ENCODE data around the gene HIGD2A.
"Not testable (repeated sequence)": the region's sequence is repeated elsewhere in the genome, so short reads cannot be mapped to it uniquely, and the experiment has no call there.

Gene HIGD2A

DNA sequence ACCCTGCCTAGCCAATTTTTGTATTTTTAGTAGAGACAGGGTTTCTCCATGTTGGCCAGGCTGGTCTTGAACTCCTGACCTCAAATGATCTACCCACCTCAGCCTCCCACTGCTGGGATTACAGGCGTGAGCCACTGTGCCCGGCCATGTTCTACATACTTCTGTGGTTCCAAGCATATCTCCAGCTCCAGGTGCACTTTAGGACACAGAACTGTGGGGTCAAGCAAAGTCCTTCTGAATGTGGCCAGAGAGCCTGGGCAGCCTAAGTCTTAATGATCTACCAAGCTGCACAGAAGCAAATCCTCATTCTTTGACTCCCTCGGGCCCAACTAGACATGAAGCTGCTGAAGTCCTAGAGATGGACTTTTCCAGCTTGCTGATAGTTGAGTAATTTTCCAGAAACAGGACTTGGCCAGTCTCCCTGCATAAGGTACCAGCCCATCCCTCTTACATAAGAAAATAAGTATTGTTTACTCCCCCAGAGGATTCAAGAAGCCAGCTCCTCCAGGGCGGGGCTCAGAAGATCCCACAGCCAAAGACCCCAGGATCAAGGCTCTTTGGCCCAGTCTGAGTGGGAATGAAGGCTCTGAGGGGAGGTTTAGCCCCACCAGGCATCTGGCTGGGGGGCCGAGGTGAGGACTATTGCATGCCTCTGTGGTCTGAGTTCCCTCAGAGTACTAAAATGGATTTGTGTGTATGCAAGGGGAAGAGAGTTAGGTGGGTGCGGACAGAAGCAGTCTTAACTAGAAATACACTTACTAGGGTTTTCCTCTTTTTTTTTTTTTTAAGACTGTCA, 19.1 kb downstream of the HIGD2A start:
- DNase-seq (ENCODE audit: low spot score): no peak
- TF ChIP-seq, protein P1, sequence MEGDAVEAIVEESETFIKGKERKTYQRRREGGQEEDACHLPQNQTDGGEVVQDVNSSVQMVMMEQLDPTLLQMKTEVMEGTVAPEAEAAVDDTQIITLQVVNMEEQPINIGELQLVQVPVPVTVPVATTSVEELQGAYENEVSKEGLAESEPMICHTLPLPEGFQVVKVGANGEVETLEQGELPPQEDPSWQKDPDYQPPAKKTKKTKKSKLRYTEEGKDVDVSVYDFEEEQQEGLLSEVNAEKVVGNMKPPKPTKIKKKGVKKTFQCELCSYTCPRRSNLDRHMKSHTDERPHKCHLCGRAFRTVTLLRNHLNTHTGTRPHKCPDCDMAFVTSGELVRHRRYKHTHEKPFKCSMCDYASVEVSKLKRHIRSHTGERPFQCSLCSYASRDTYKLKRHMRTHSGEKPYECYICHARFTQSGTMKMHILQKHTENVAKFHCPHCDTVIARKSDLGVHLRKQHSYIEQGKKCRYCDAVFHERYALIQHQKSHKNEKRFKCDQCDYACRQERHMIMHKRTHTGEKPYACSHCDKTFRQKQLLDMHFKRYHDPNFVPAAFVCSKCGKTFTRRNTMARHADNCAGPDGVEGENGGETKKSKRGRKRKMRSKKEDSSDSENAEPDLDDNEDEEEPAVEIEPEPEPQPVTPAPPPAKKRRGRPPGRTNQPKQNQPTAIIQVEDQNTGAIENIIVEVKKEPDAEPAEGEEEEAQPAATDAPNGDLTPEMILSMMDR (IDR thresholded peaks at IDR 0.05; ENCODE audit: extremely low read depth, missing control alignments): no peak

DNA sequence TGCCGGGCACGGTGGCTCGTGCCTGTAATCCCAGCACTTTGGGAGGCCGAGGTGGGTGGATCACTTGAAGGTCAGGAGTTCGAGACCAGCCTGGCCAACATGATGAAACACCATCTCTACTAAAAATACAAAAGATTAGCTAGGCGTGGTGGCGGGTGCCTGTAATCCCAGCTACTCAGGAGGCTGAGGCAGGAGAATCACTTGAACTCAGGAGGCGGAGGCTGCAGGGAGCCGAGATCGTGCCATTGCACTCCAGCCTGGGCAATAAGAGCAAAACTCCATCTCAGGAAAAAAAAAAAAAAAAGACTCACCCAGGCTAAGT, 19.7 kb downstream of the HIGD2A start:
- DNase-seq (ENCODE audit: low spot score): not testable (repeated sequence)

DNA sequence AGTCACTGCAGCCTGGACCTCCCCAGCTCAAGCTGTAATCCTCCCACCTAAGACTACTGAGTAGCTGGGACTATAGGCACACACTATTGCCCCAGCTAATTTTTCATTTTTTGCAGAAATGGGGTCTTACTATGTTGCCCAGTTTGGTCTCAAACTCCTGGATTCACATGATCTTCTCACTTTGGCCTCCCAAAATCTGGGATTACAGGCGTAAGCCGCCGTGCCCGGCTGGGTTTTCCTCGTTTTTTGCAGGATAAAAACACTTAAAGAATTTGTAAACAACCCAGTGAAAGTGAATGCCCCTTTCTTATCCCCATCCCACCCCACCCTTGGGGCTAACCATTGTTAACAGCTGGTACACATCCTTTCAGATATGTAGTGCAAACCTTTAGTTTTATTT, 20.0 kb downstream of the HIGD2A start:
- no peak for DNase-seq (ENCODE audit: low spot score)
- TF ChIP-seq, protein P1 (IDR thresholded peaks at IDR 0.05; ENCODE audit: extremely low read depth, missing control alignments): no peak

DNA sequence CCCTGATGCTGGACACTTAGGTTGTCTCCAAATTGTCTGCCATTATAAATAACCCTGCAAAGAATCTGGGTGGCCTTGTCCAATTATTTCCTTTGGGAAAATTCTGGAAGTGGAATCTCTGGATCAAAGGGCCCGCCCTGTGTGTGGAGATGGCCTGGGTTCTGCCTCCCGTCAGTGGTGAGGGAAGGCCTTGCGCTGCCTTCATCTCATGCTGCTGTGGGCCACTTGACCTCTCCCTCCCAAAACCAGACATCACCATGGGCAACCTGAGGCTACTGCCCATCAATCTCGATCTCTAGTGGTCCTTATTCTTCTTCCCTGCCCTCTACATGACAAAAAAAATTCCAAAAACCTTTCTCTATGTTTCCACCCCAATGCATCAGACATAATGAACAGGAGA, 21.2 kb downstream of the HIGD2A start:
- TF ChIP-seq, protein P1 (IDR thresholded peaks at IDR 0.05; ENCODE audit: extremely low read depth, missing control alignments): no peak
- DNase-seq (ENCODE audit: low spot score): no peak

DNA sequence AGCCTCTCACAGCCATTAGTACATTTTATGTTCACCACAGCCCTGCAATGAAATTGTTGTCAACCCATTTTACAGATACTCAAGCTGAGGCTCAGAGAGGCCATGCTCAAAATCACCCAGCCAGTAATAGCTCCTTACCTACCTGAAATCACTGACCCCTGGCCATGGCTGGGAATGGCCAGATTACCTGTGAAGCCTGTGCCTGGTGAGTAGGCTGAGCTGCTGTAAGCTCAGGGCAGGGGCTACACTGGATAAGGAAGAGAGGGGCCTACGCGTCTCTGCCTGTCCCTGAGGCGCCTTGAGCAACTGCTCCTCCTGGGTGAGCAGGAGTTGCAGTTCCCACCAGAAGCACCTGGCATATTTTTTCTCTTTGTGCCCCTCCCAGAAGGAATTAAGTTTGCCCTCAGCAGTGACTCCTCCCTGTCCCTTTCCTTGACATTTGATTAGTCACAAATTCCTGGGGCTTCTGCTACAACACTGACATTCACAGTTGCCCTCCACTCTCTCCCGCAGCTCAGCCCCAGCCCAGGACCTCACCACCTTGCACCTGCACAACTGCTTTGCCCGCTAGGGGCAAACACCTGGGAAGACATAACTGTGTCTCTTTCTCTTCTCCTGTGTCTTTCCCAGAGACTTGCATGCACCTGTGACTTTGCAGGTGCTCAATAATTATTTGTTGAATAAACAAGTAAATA, 22.1 kb downstream of the HIGD2A start:
- TF ChIP-seq, protein P1 (IDR thresholded peaks at IDR 0.05; ENCODE audit: extremely low read depth, missing control alignments): no peak
- no peak for DNase-seq (ENCODE audit: low spot score)

DNA sequence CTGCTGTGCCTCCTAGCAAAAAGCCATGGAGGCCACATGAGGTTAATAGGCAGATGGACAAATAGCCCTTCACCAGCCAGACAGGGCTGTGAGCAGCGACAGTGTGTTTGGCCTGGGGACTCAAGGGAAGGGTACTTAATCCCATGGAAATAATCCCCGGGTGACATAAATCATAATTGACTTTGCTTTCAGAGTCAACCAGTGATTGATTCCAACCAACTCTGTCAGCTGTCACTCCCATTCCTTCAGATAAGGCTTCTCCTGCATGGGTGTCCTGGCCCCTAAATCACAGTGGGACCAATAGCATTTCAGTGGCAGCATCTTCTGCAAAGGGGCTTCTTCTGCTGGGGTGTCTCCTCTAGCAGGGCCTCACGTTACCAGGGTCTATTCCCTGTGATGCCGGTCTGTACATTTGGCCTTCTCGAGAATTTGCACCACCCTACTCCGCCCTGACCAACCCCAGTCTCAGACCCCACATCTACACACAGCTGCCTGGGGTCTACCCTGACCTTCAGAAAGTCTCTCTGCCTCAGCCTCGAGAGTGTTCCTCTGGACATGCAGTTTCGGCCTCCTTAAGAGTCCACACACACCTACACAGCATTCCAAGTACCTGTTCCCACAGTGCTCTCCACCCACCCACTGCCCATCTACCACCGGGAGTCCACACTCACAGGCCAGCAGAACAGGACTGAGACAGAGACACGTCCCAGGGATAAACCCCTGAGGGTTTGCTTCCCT, 24.1 kb downstream of the HIGD2A start:
- TF ChIP-seq, protein P1 (IDR thresholded peaks at IDR 0.05; ENCODE audit: extremely low read depth, missing control alignments): no peak
- DNase-seq (ENCODE audit: low spot score): no peak

DNA sequence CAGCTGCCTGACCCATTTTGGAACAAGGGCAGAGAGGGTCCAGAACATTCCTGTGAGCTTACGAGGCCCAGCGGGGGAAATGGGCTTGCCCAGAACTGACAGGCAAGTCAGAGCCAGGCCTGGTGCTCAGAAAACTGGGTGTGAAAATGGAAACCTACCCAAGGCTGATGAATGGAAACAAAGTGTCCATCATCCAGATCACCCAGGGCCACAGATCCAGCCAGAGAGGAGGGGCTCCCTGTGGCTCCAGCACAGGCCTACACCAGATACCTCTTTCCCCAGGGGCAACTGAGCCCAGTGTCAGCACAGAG, 24.7 kb downstream of the HIGD2A start:
- TF ChIP-seq, protein P1 (IDR thresholded peaks at IDR 0.05; ENCODE audit: extremely low read depth, missing control alignments): no peak
- DNase-seq (ENCODE audit: low spot score): no peak
